Breast epithelium (tissue), 4 donors: Measurements from ENCODE around the gene ABL1. TPM values are rescaled to one million over a fixed set of nuclear protein-coding genes. Genes with fewer than 3 reads are reported as not detected.

Experiments used
- DNase-seq, 2 donors: peaks; one replicate each; pipeline ENCODE4 v3.0.0-alpha.2; 2019; ENCODE audit warnings: low spot score in 2 of 2
- H3K27ac ChIP-seq, 2 donors: fragments of 200-600 bp; sonication (generic) in 1 of 2; one replicate each; pipeline ENCODE4 v1.5.1; 2016 to 2019; ENCODE audit warnings: mild to moderate bottlenecking in 1 of 2
- H3K27me3 ChIP-seq, 2 donors: fragments of 200-600 bp; sonication (generic) in 1 of 2; one replicate each; pipeline versions ENCODE4 v1.5.1 to v1.6.0; 2017 to 2019; ENCODE audit warnings: control low read depth in 1 of 2, mild to moderate bottlenecking in 1 of 2
- H3K36me3 ChIP-seq: fragments of 200-600 bp; one replicate; pipeline ENCODE4 v1.5.1; 2019
- H3K4me1 ChIP-seq, 2 donors: fragments of 200-600 bp; sonication (generic); one replicate each; pipeline ENCODE4 v1.5.1; 2016 to 2019; ENCODE audit warnings: control low read depth in 1 of 2
- H3K4me3 ChIP-seq, 3 donors: fragments of 200-600 bp; sonication (generic); 1 replicate in 2 of 3; 2 replicates in 1 of 3; pipeline ENCODE4 v1.5.1; 2016 to 2019; ENCODE audit warnings: mild to moderate bottlenecking in 3 of 3, moderate library complexity in 2 of 3
- H3K9me3 ChIP-seq, 2 donors: fragments of 200-600 bp; sonication (generic) in 1 of 2; one replicate each; pipeline ENCODE4 v1.5.1; 2016 to 2019; ENCODE audit warnings: control low read depth in 1 of 2
- POLR2A ChIP-seq: fragments of 450-650 bp; IDR thresholded peaks from one replicate; pipeline ENCODE4 v1.6.1; 2016; ENCODE audit warnings: antibody characterized with exemption, mild to moderate bottlenecking, moderate library complexity
- POLR2AphosphoS5 ChIP-seq, 3 donors: sonication (generic); formaldehyde crosslinking; IDR thresholded peaks; one replicate each; pipeline ENCODE4 v1.6.1; 2017; ENCODE audit warnings: antibody characterized with exemption in 3 of 3
- intact Hi-C: fragments of 100-400 bp; cut with DNase I; formaldehyde crosslinking; loops from one replicate; pipeline ENCODE4 v1.15.1; 2023; ENCODE audit warnings: low total_unique reads
- total RNA-seq, 3 donors: library from RNA; depleted of rRNA; stranded (reverse); fragments of >200 nt; gene quantifications; one replicate each; pipeline ENCODE4 v1.1.0, GENCODE V29; 2016
- TF ChIP-seq, protein P1 (sequence below), 3 donors: fragments of 450-650 bp; IDR thresholded peaks; one replicate each; pipeline ENCODE4 v1.5.1; 2016 to 2017; ENCODE audit warnings: antibody characterized with exemption in 3 of 3, mild to moderate bottlenecking in 3 of 3, moderate library complexity in 3 of 3

The ABL1 gene
- total RNA-seq, 3 donors from 2014 or later = 43.6 to 72.8 (median 67.4) TPM

DNA sequence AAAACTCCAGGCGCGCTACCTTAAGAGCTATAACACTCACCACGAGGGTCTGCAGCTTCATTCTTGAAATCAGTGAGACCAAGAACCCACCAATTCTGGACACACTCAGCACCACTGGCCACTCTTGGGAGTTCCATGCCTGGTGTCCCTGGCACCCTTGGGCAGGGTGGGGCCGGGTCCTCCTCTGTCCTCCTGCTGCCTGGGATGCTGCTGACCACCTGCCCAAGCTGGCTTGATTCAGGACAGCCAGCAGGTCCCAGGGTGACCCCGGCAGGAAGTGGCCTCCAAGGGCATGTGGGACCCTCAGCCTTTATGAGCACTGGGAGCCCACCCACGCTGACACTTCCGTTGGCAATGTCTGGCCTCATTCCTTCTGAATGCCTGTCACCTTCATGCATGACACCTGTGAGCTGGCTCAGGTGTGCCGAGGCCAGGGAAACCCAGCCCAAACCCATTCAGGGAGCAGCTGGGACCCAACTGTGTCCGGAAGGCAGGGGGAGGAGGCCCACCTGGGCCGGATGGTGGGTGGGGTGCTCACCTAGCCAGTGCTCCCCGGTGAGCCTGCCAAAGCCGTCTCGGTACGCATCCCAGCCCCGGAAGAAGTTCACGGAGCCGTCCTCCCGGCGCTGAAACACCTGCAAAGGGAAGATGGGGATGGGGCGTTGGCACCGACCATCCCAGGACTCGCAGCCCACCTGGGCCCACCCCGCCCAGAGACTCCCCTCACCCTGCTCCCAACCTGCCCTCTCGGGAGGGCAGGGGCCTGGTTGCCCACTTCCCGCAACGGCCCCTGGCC is 76.4 kb downstream of the ABL1 start:
- H3K4me3 ChIP-seq = no peak overlapping the region
- H3K9me3 ChIP-seq = no peaks in the 10 kb centered on the region
- H3K36me3 ChIP-seq = no peaks in the 10 kb centered on the region
- H3K27ac ChIP-seq = no peak overlapping the region
- TF ChIP-seq POLR2AphosphoS5 (IDR thresholded peaks at IDR 0.05) = no peak
- TF ChIP-seq, protein P1, sequence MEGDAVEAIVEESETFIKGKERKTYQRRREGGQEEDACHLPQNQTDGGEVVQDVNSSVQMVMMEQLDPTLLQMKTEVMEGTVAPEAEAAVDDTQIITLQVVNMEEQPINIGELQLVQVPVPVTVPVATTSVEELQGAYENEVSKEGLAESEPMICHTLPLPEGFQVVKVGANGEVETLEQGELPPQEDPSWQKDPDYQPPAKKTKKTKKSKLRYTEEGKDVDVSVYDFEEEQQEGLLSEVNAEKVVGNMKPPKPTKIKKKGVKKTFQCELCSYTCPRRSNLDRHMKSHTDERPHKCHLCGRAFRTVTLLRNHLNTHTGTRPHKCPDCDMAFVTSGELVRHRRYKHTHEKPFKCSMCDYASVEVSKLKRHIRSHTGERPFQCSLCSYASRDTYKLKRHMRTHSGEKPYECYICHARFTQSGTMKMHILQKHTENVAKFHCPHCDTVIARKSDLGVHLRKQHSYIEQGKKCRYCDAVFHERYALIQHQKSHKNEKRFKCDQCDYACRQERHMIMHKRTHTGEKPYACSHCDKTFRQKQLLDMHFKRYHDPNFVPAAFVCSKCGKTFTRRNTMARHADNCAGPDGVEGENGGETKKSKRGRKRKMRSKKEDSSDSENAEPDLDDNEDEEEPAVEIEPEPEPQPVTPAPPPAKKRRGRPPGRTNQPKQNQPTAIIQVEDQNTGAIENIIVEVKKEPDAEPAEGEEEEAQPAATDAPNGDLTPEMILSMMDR (IDR thresholded peaks at IDR 0.05) = no peak
- TF ChIP-seq POLR2A = no peak
- no peaks in the 10 kb centered on the region for H3K4me1 ChIP-seq
- DNase-seq = no peak
- intact Hi-C loops = no loop called here
- peaks cover 0 to 7% of the 10 kb centered on the region in 2 donors for H3K27me3 ChIP-seq

DNA sequence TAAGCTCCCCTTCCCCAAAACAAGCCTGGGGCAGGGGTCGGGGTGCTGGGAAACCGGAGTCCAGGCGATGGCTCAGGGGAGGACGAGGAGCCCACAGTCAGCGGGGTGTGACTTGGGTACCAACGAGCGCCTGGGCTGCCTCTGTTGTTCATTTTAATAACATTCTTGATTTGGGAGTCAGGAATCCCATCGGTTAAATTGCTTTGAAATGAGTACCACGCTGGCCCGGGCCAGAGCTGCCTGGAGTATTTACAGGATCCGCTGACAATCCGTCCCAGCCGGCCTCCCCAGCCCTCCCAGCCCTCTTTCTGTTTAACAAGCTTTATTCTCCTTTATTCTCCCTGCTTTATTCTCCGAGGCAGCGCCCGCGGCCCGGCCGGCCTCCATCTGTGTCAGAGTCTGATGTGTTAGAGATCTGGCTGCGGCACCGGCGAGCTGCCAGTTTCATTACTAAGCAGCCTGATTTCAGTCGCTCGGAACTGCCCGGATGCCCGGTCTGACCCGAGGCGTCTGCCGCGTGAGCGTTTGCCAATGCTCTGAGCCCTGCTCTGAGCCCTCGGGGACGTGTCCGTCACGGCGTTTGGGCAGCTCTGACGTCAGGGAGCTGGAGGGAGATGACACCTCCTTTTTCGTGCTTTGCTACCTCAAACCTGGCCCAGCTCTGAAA is 78.0 kb downstream of the ABL1 start:
- Histone ChIP-seq H3K9me3 (no peaks in the 10 kb centered on the region), H3K27me3 (peaks cover 0 to 16% of the 10 kb centered on the region in 2 donors), H3K4me1 (no peaks in the 10 kb centered on the region), H3K36me3 (no peaks in the 10 kb centered on the region), H3K4me3 (peak overlapping the region in 1 of 3 donors; percentile 47), H3K27ac (no peak overlapping the region)
- no peak for DNase-seq
- intact Hi-C loops = no loop called here
- TF ChIP-seq POLR2AphosphoS5 (IDR thresholded peaks at IDR 0.05) = no peak

GRCh38 chr9:130913599-130914416 is 78.8 kb downstream of the ABL1 start:
- no peaks in the 10 kb centered on the region for H3K36me3 ChIP-seq
- no peak for DNase-seq
- H3K9me3 ChIP-seq = no peaks in the 10 kb centered on the region
- peaks cover 0 to 14% of the 10 kb centered on the region in 2 donors for H3K27me3 ChIP-seq
- H3K4me1 ChIP-seq = no peaks in the 10 kb centered on the region
- H3K27ac ChIP-seq = no peak overlapping the region
- peak overlapping the region in 1 of 3 donors; percentile 47 for H3K4me3 ChIP-seq
- TF ChIP-seq, protein P1 (IDR thresholded peaks at IDR 0.05) = no peak
- TF ChIP-seq POLR2A (no peak), POLR2AphosphoS5 (IDR thresholded peaks at IDR 0.05) (no peak)
- intact Hi-C loops = no loop called here

- Histone ChIP-seq H3K4me1 (no peaks in the 10 kb centered on the region), H3K4me3 (no peak overlapping the region), H3K9me3 (no peaks in the 10 kb centered on the region), H3K36me3 (no peaks in the 10 kb centered on the region), H3K27ac (no peak overlapping the region), H3K27me3 (peaks cover 0 to 16% of the 10 kb centered on the region in 2 donors)
- intact Hi-C loops = no loop called here
- TF ChIP-seq POLR2A (no peak), POLR2AphosphoS5 (IDR thresholded peaks at IDR 0.05) (no peak)
- TF ChIP-seq, protein P1 (IDR thresholded peaks at IDR 0.05) = no peak
- DNase-seq = no peak
Measured at GRCh38 chr9:130914417-130915095, 79.5 kb downstream of the ABL1 start.

DNA sequence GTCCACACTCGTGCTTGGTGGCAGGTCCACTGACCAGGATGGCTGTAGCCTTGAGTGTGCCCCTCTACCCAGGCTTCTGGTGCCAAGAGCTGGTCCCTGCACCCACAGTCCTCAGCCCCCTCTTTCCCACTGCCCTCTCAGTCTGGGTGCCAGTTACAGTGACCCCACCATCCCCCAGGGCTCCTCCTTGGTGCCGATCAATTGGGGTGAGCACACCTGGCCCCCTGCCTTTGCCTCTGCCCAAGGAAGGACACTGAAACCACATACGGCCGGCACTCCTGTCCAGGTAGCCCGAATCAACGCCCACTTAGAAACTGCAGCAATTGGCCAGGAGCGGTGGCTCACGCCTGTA is 80.0 kb downstream of the ABL1 start:
- no peaks in the 10 kb centered on the region for H3K36me3 ChIP-seq
- no peaks in the 10 kb centered on the region for H3K4me1 ChIP-seq
- no peaks in the 10 kb centered on the region for H3K9me3 ChIP-seq
- TF ChIP-seq POLR2AphosphoS5 (IDR thresholded peaks at IDR 0.05) (no peak), POLR2A (no peak)
- TF ChIP-seq, protein P1 (IDR thresholded peaks at IDR 0.05) = no peak
- no peak for DNase-seq
- intact Hi-C loops = no loop called here
- H3K4me3 ChIP-seq = no peak overlapping the region
- H3K27ac ChIP-seq = no peak overlapping the region
- H3K27me3 ChIP-seq = peaks cover 0 to 20% of the 10 kb centered on the region in 2 donors
